Stomach (tissue), 4 donors: ENCODE data around the gene SND1.

Source experiments
- EP300 ChIP-seq: sonication (generic); formaldehyde crosslinking; IDR thresholded peaks from one replicate; pipeline ENCODE4 v1.6.1; 2017; ENCODE audit warnings: antibody characterized with exemption
- POLR2A ChIP-seq, 4 donors: fragments of 450-650 bp; IDR thresholded peaks; one replicate each; pipeline ENCODE4 v1.6.1; 2016; ENCODE audit warnings: antibody characterized with exemption in 4 of 4, control low read depth in 2 of 4, mild to moderate bottlenecking in 1 of 4, moderate library complexity in 1 of 4
- POLR2AphosphoS5 ChIP-seq, 3 donors: sonication (generic); formaldehyde crosslinking; IDR thresholded peaks; one replicate each; pipeline ENCODE4 v1.6.1; 2016; ENCODE audit warnings: antibody characterized with exemption in 3 of 3
- TF ChIP-seq, protein P1 (sequence below), 7 experiments: fragments of 450-650 bp in 4 of 7; fragments of 200-600 bp in 3 of 7; sonication (generic) in 3 of 7; IDR thresholded peaks; one replicate each; pipeline ENCODE4 v1.5.1; 2016 to 2019; ENCODE audit warnings: antibody characterized with exemption in 7 of 7, control low read depth in 2 of 7, mild to moderate bottlenecking in 1 of 7

DNA sequence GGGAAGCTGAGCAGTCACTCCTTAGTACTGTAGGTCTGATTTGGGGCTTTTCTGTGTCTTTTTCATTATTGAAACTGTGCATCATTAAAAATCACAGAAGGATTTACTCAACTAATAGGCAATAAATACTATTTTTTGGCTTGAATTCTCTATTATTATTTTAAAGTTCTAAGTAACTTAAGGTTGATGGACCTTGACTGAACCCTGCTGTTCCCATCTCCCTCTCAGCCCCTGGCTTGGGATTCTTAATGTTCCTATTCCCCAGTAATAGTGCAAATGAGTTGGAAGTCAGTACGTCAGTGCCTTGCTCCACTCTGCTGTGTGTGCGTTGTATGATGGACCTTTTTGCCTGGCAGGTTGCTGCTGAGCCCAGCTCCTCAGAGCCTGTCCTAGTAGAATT is 166.3 kb downstream of the SND1 start:
- no peak for TF ChIP-seq EP300
- TF ChIP-seq, protein P1, sequence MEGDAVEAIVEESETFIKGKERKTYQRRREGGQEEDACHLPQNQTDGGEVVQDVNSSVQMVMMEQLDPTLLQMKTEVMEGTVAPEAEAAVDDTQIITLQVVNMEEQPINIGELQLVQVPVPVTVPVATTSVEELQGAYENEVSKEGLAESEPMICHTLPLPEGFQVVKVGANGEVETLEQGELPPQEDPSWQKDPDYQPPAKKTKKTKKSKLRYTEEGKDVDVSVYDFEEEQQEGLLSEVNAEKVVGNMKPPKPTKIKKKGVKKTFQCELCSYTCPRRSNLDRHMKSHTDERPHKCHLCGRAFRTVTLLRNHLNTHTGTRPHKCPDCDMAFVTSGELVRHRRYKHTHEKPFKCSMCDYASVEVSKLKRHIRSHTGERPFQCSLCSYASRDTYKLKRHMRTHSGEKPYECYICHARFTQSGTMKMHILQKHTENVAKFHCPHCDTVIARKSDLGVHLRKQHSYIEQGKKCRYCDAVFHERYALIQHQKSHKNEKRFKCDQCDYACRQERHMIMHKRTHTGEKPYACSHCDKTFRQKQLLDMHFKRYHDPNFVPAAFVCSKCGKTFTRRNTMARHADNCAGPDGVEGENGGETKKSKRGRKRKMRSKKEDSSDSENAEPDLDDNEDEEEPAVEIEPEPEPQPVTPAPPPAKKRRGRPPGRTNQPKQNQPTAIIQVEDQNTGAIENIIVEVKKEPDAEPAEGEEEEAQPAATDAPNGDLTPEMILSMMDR (IDR thresholded peaks at IDR 0.05): no peak
- no peak for TF ChIP-seq POLR2A (IDR thresholded peaks at IDR 0.05)
- TF ChIP-seq POLR2AphosphoS5 (IDR thresholded peaks at IDR 0.05): no peak
